ENCODE measurements around the gene ZWILCH. TPM values are rescaled to one million over a fixed set of nuclear protein-coding genes. Genes with fewer than 3 reads are reported as not detected.

The ZWILCH gene
- total RNA-seq, 1 experiment from 2014 or later: 50.2 TPM

DNA sequence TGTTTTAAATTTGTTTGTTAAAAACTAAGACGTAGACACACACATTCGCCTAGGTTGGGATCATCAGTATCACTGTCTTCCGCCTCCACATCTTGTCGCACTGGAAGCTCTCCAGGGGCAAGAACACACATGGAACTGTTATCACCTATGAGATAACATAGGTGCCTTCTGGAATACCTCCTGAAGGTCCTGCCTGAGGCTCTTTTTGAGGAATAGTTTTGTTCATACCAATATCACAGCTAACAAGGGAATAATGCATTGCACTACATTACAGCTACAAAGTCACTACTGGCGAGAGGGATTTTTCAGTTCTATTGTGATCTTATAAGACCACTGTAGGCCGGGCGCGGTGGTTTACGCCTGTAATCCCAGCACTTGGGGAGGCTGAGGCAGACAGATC, 29.9 kb downstream of the ZWILCH start:
- ChIA-PET POLR2A (no interaction called here), CTCF (interaction anchor here (1.5 kb wide), 1 partner anchor 37 kb away, joined by 3 read pairs; the partner anchor contains the start of gene SNAPC5)
- DNase-seq (ENCODE audit: low spot score) (no peak), ATAC-seq (no peak)
- Mint-ChIP-seq H3K27me3 (ENCODE audit: low read depth) (no peaks in the 10 kb centered on the region), H3K4me1 (no peaks in the 10 kb centered on the region), H3K9me3 (no peaks in the 10 kb centered on the region), H3K36me3 (peaks cover 37% of the 10 kb centered on the region), H3K27ac (no peak overlapping the region), H3K4me3 (no peak overlapping the region)
- TF ChIP-seq, protein P1, sequence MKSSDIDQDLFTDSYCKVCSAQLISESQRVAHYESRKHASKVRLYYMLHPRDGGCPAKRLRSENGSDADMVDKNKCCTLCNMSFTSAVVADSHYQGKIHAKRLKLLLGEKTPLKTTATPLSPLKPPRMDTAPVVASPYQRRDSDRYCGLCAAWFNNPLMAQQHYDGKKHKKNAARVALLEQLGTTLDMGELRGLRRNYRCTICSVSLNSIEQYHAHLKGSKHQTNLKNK (CRISPR knock-in tag; IDR thresholded peaks at IDR 0.05): no peak
- TF ChIP-seq SOX15 (CRISPR knock-in tag; IDR thresholded peaks at IDR 0.05) (no peak), ZNF317 (CRISPR knock-in tag; IDR thresholded peaks at IDR 0.05; ENCODE audit: borderline replicate concordance, low read depth) (no peak), TEAD1 (CRISPR knock-in tag; IDR thresholded peaks at IDR 0.05) (no peak), JUN (CRISPR knock-in tag; IDR thresholded peaks at IDR 0.05) (no peak), FOXK1 (CRISPR knock-in tag; IDR thresholded peaks at IDR 0.05) (no peak), CREB1 (CRISPR knock-in tag; IDR thresholded peaks at IDR 0.05) (no peak), HMGA2 (CRISPR knock-in tag; IDR thresholded peaks at IDR 0.05) (no peak), ATF1 (CRISPR knock-in tag; IDR thresholded peaks at IDR 0.05) (no peak)
- TF ChIP-seq, protein P2, sequence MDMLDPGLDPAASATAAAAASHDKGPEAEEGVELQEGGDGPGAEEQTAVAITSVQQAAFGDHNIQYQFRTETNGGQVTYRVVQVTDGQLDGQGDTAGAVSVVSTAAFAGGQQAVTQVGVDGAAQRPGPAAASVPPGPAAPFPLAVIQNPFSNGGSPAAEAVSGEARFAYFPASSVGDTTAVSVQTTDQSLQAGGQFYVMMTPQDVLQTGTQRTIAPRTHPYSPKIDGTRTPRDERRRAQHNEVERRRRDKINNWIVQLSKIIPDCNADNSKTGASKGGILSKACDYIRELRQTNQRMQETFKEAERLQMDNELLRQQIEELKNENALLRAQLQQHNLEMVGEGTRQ (CRISPR knock-in tag; IDR thresholded peaks at IDR 0.05): no peak
- TF ChIP-seq, protein P3, sequence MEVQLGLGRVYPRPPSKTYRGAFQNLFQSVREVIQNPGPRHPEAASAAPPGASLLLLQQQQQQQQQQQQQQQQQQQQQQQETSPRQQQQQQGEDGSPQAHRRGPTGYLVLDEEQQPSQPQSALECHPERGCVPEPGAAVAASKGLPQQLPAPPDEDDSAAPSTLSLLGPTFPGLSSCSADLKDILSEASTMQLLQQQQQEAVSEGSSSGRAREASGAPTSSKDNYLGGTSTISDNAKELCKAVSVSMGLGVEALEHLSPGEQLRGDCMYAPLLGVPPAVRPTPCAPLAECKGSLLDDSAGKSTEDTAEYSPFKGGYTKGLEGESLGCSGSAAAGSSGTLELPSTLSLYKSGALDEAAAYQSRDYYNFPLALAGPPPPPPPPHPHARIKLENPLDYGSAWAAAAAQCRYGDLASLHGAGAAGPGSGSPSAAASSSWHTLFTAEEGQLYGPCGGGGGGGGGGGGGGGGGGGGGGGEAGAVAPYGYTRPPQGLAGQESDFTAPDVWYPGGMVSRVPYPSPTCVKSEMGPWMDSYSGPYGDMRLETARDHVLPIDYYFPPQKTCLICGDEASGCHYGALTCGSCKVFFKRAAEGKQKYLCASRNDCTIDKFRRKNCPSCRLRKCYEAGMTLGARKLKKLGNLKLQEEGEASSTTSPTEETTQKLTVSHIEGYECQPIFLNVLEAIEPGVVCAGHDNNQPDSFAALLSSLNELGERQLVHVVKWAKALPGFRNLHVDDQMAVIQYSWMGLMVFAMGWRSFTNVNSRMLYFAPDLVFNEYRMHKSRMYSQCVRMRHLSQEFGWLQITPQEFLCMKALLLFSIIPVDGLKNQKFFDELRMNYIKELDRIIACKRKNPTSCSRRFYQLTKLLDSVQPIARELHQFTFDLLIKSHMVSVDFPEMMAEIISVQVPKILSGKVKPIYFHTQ (CRISPR knock-in tag; IDR thresholded peaks at IDR 0.05): no peak
- TF ChIP-seq, protein P4, sequence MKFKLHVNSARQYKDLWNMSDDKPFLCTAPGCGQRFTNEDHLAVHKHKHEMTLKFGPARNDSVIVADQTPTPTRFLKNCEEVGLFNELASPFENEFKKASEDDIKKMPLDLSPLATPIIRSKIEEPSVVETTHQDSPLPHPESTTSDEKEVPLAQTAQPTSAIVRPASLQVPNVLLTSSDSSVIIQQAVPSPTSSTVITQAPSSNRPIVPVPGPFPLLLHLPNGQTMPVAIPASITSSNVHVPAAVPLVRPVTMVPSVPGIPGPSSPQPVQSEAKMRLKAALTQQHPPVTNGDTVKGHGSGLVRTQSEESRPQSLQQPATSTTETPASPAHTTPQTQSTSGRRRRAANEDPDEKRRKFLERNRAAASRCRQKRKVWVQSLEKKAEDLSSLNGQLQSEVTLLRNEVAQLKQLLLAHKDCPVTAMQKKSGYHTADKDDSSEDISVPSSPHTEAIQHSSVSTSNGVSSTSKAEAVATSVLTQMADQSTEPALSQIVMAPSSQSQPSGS (CRISPR knock-in tag; IDR thresholded peaks at IDR 0.05; ENCODE audit: borderline replicate concordance, low read depth): no peak
- TF ChIP-seq, protein P5, sequence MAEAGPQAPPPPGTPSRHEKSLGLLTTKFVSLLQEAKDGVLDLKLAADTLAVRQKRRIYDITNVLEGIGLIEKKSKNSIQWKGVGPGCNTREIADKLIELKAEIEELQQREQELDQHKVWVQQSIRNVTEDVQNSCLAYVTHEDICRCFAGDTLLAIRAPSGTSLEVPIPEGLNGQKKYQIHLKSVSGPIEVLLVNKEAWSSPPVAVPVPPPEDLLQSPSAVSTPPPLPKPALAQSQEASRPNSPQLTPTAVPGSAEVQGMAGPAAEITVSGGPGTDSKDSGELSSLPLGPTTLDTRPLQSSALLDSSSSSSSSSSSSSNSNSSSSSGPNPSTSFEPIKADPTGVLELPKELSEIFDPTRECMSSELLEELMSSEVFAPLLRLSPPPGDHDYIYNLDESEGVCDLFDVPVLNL (CRISPR knock-in tag; IDR thresholded peaks at IDR 0.05; ENCODE audit: borderline replicate concordance, low read depth): no peak
- TF ChIP-seq, protein P6, sequence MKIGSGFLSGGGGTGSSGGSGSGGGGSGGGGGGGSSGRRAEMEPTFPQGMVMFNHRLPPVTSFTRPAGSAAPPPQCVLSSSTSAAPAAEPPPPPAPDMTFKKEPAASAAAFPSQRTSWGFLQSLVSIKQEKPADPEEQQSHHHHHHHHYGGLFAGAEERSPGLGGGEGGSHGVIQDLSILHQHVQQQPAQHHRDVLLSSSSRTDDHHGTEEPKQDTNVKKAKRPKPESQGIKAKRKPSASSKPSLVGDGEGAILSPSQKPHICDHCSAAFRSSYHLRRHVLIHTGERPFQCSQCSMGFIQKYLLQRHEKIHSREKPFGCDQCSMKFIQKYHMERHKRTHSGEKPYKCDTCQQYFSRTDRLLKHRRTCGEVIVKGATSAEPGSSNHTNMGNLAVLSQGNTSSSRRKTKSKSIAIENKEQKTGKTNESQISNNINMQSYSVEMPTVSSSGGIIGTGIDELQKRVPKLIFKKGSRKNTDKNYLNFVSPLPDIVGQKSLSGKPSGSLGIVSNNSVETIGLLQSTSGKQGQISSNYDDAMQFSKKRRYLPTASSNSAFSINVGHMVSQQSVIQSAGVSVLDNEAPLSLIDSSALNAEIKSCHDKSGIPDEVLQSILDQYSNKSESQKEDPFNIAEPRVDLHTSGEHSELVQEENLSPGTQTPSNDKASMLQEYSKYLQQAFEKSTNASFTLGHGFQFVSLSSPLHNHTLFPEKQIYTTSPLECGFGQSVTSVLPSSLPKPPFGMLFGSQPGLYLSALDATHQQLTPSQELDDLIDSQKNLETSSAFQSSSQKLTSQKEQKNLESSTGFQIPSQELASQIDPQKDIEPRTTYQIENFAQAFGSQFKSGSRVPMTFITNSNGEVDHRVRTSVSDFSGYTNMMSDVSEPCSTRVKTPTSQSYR (CRISPR knock-in tag; IDR thresholded peaks at IDR 0.05): no peak
- TF ChIP-seq, protein P7, sequence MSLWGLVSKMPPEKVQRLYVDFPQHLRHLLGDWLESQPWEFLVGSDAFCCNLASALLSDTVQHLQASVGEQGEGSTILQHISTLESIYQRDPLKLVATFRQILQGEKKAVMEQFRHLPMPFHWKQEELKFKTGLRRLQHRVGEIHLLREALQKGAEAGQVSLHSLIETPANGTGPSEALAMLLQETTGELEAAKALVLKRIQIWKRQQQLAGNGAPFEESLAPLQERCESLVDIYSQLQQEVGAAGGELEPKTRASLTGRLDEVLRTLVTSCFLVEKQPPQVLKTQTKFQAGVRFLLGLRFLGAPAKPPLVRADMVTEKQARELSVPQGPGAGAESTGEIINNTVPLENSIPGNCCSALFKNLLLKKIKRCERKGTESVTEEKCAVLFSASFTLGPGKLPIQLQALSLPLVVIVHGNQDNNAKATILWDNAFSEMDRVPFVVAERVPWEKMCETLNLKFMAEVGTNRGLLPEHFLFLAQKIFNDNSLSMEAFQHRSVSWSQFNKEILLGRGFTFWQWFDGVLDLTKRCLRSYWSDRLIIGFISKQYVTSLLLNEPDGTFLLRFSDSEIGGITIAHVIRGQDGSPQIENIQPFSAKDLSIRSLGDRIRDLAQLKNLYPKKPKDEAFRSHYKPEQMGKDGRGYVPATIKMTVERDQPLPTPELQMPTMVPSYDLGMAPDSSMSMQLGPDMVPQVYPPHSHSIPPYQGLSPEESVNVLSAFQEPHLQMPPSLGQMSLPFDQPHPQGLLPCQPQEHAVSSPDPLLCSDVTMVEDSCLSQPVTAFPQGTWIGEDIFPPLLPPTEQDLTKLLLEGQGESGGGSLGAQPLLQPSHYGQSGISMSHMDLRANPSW (CRISPR knock-in tag; conservative IDR thresholded peaks at IDR 0.05; ENCODE audit: low read depth): no peak

Data from WTC11 (cell line).